Activated naive CD4-positive, alpha-beta T cell treated with anti-CD3 and anti-CD28 coated beads, Interleukin-2, amount 10 ng/mL, durations not matched to agents 7 days and 5 days (primary cell): ENCODE measurements around the gene GRIN2C.

Experiments used
- CTCF ChIA-PET: fragments of 350-600 bp; sonication (Branson Sonifier 250); formaldehyde crosslinking; loops from one replicate; lab custom pipeline; 2021; ENCODE audit warnings: antibody characterized with exemption; lab: Charles Lee
- DNase-seq: peaks from one replicate; pipeline ENCODE4 v3.0.0-alpha.2; 2020
- H3K27ac Mint-ChIP-seq: one replicate; pipeline ENCODE4 v1.8.0; 2021; ENCODE audit warnings: mild to moderate bottlenecking, moderate library complexity, mixed read lengths
- H3K27me3 Mint-ChIP-seq: one replicate; pipeline ENCODE4 v1.8.0; 2021; ENCODE audit warnings: mild to moderate bottlenecking, mixed read lengths
- H3K36me3 Mint-ChIP-seq: one replicate; pipeline ENCODE4 v1.8.0; 2021; ENCODE audit warnings: mixed read lengths
- H3K4me1 Mint-ChIP-seq: one replicate; pipeline ENCODE4 v1.8.0; 2021; ENCODE audit warnings: mixed read lengths
- H3K4me3 Mint-ChIP-seq: one replicate; pipeline ENCODE4 v1.8.0; 2021; ENCODE audit warnings: mild to moderate bottlenecking, moderate library complexity, mixed read lengths
- H3K9me3 Mint-ChIP-seq: one replicate; pipeline ENCODE4 v1.8.0; 2021; ENCODE audit warnings: mixed read lengths

Gene GRIN2C

DNA sequence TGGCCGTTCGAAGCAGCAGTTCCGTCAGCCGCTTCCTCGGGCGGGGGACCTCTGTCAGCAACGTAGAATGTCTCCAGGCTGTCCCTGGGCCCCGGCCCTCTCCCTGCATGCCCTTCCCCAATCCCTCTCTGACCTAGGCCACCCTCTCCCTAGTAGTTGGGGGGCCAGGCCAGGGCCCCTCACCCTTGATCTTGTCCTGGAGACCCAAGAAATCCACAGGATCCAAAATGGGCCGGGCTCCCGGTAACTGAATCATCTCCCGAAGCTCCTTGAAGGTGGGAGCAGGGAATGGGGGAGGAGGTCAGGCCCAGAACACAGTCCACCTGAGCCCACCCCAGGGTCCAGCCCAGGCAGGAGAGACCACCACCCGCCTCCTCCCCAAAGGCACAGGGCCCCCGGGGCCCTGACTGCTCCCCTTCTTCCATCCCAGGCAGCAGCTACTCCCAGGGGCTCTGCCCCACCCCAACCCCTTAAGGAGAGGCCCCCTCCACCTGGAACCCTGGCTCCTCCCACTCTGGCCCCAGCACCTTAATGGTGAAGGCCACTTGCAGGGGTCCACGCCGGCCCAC is 4.7 kb upstream of the GRIN2C start:
- Mint-ChIP-seq H3K27ac (no peak overlapping the region), H3K27me3 (peaks cover 48% of the 10 kb centered on the region), H3K36me3 (peaks cover 19% of the 10 kb centered on the region), H3K9me3 (no peaks in the 10 kb centered on the region), H3K4me1 (peaks cover 18% of the 10 kb centered on the region), H3K4me3 (no peak overlapping the region)
- CTCF ChIA-PET: interaction anchor here (0.8 to 13.6 kb wide), 14 partner anchors 8 to 208 kb away, joined by 3 to 184 read pairs (median 5); partner anchors contain the start of gene FDXR
- DNase-seq: no peak

DNA sequence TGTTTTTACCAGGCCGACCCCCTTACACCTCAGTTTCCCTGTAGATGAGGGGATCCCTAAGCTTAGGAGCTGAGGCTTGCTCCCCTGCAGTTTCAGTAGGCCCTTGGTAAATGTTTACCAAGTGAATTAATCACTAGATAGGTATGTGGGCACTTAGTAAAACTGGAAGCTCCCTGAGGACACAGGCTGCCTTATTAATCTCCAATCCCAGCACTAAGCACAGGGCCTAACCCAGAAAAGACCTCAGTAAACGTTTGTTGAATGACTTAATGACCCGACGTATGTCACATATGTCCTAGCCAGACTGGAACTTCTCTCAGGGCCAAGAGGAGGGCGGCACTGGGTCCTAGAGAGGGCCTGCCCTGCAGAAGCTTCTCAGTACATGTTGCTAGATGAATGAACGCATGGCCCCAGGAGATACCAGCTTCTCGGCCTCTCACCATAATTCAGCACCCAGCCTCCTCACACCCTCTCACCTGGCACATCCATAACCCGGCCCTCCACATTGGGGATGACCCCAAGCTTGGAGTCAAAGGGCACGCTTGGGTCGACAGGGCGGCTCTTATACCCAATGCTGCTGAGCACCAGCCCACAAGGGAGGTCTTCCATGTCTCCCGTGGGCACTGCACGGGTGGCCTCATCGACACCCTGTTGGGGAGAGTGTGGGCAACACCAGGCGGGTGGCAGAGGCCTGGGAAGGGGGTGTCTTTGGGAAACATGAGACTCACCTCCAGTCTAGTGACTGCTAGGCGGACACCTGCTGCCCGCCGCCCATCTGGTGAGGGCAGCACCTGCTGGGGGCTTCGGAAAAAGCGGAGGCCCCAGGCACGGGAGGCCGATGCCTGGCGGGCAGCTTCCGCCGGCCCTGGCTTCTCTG is 4.0 kb upstream of the GRIN2C start:
- CTCF ChIA-PET: interaction anchor here (0.8 to 13.6 kb wide), 17 partner anchors 8 to 207 kb away, joined by 3 to 184 read pairs (median 4); partner anchors contain the start of gene FDXR
- Mint-ChIP-seq H3K36me3 (peaks cover 19% of the 10 kb centered on the region), H3K27me3 (peaks cover 55% of the 10 kb centered on the region), H3K4me1 (peaks cover 23% of the 10 kb centered on the region), H3K4me3 (no peak overlapping the region), H3K27ac (no peak overlapping the region), H3K9me3 (no peaks in the 10 kb centered on the region)
- no peak for DNase-seq

DNA sequence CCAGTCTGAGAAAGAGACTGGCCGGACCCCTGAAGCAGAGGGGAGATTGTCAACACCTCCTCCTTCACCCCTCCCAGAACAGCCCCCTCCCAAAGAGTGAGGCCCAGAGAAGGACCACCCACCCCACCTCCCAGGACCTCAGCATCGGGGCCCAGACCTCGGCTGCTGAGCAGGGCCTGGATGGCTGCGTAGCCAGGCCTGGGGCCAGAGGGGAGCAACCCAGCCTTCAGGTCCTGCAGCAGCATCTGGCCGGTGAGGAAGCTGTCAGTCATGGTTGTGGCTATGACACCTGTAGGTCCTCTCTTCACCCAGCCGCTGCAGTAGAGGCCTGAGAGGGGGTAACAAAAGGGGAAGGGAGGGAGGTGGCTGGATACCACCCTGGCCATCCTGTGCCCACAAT is 3.2 kb upstream of the GRIN2C start:
- no peak for DNase-seq
- Mint-ChIP-seq H3K4me3 (no peak overlapping the region), H3K36me3 (peaks cover 19% of the 10 kb centered on the region), H3K27me3 (peaks cover 63% of the 10 kb centered on the region), H3K9me3 (no peaks in the 10 kb centered on the region), H3K27ac (no peak overlapping the region), H3K4me1 (peaks cover 23% of the 10 kb centered on the region)
- CTCF ChIA-PET: interaction anchor here (0.8 to 13.6 kb wide), 24 partner anchors 9 to 228 kb away, joined by 3 to 184 read pairs (median 5); partner anchors contain the start of gene FDXR

- H3K4me3 Mint-ChIP-seq: no peak overlapping the region
- peaks cover 19% of the 10 kb centered on the region for H3K36me3 Mint-ChIP-seq
- DNase-seq: peak; percentile 78
- no peaks in the 10 kb centered on the region for H3K9me3 Mint-ChIP-seq
- CTCF ChIA-PET: interaction anchor here (0.7 to 13.6 kb wide), 28 partner anchors 8 to 228 kb away, joined by 3 to 184 read pairs (median 4); partner anchors contain the start of gene FDXR
- H3K27ac Mint-ChIP-seq: no peak overlapping the region
- H3K27me3 Mint-ChIP-seq: peaks cover 69% of the 10 kb centered on the region
- H3K4me1 Mint-ChIP-seq: peaks cover 22% of the 10 kb centered on the region
These were observed 2.6 kb upstream of the GRIN2C start for GRCh38 chr17:74862108-74862901.

DNA sequence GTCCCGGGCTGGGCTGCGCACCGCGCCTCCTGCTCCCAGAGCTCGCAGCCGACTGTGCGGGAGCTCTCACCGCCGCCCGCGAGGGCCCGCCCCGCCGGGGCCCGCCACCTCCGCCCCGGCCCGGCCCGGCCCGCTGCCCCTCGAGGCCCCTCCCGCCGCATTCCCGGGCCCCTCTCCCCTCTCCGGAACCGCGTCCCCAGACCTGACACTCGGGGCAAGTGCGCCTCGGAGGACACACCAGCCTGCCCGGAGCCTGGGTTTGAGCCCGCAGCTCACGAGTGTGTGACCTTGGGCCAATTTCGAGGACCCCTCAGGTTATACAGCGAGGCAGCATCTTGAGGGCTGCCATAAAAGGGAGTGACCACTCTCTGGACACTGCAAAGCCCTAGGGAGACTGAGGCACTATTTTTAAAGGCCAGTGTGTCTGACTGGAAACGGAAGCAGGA is 2.0 kb upstream of the GRIN2C start:
- Mint-ChIP-seq H3K27ac (no peak overlapping the region), H3K4me3 (no peak overlapping the region), H3K4me1 (peaks cover 21% of the 10 kb centered on the region), H3K9me3 (no peaks in the 10 kb centered on the region), H3K36me3 (peaks cover 19% of the 10 kb centered on the region), H3K27me3 (peaks cover 75% of the 10 kb centered on the region)
- CTCF ChIA-PET: interaction anchor here (0.7 to 13.6 kb wide), 23 partner anchors 8 to 227 kb away, joined by 3 to 184 read pairs (median 5); partner anchors contain the start of gene FDXR
- DNase-seq: no peak

- Mint-ChIP-seq H3K4me3 (no peak overlapping the region), H3K9me3 (no peaks in the 10 kb centered on the region), H3K36me3 (peaks cover 19% of the 10 kb centered on the region), H3K27ac (no peak overlapping the region), H3K27me3 (peaks cover 81% of the 10 kb centered on the region), H3K4me1 (peaks cover 21% of the 10 kb centered on the region)
- CTCF ChIA-PET: interaction anchor here (0.6 to 13.6 kb wide), 15 partner anchors 9 to 204 kb away, joined by 3 to 184 read pairs (median 8); partner anchors contain the start of gene FDXR
- DNase-seq: no peak
These were observed 1.4 kb upstream of the GRIN2C start for GRCh38 chr17:74860872-74861661.

- Mint-ChIP-seq H3K36me3 (peaks cover 19% of the 10 kb centered on the region), H3K27me3 (peaks cover 89% of the 10 kb centered on the region), H3K27ac (no peak overlapping the region), H3K4me3 (peak overlapping the region; percentile 7), H3K9me3 (no peaks in the 10 kb centered on the region), H3K4me1 (peaks cover 21% of the 10 kb centered on the region)
- CTCF ChIA-PET: interaction anchor here (0.6 to 13.6 kb wide), 7 partner anchors 10 to 203 kb away, joined by 3 to 184 read pairs (median 3); partner anchors contain the start of gene FDXR
- peak; percentile 47 for DNase-seq
These were observed 665 bp upstream of the GRIN2C start for GRCh38 chr17:74860229-74860871.

- H3K4me3 Mint-ChIP-seq: peak overlapping the region; percentile 40
- peaks cover 100% of the 10 kb centered on the region for H3K27me3 Mint-ChIP-seq
- H3K4me1 Mint-ChIP-seq: peaks cover 18% of the 10 kb centered on the region
- H3K9me3 Mint-ChIP-seq: no peaks in the 10 kb centered on the region
- DNase-seq: no peak
- CTCF ChIA-PET: interaction anchor here (1.0 to 13.6 kb wide), 3 partner anchors 16 to 114 kb away, joined by 4 to 184 read pairs (median 8); no protein-coding TSS in a partner anchor
- H3K27ac Mint-ChIP-seq: no peak overlapping the region
- peaks cover 12% of the 10 kb centered on the region for H3K36me3 Mint-ChIP-seq
These were observed 820 bp downstream of the GRIN2C start for GRCh38 chr17:74858672-74859458.

DNA sequence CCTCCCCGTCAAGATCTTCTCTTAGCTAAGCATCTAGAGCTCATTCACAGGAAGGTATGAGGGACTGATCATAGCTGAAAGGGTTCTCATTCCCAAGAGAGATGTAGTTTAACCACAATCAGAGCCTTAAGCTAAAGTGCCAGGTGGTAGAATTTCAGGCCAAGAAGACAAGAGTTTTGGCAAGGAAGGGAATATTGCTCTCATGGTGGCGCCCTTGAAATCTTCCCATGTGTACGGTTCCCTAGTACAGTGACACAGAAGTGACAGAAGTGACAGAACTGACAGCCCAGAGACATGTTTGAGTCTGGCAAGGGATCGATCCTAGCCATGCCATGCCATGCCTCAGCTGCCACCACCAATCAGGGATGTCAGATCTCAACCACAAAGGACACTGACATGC is 2.5 kb downstream of the GRIN2C start:
- no peak overlapping the region for H3K27ac Mint-ChIP-seq
- peaks cover 4% of the 10 kb centered on the region for H3K36me3 Mint-ChIP-seq
- CTCF ChIA-PET: interaction anchor here (1.4 to 13.6 kb wide), 3 partner anchors 11 to 200 kb away, joined by 3 to 184 read pairs (median 5); no protein-coding TSS in a partner anchor

GRCh38 chr17:74856112-74856511 is 3.6 kb downstream of the GRIN2C start:
- Mint-ChIP-seq H3K4me1 (peaks cover 21% of the 10 kb centered on the region), H3K27me3 (peaks cover 96% of the 10 kb centered on the region)

More for the DNA sequence above, 2.5 kb downstream of the GRIN2C start:
- H3K9me3 Mint-ChIP-seq: no peaks in the 10 kb centered on the region
- no peak overlapping the region for H3K4me3 Mint-ChIP-seq
- no peak for DNase-seq
- H3K27me3 Mint-ChIP-seq: peaks cover 99% of the 10 kb centered on the region
- H3K4me1 Mint-ChIP-seq: peaks cover 26% of the 10 kb centered on the region

GRCh38 chr17:74855323-74855722 is 4.4 kb downstream of the GRIN2C start:
- Mint-ChIP-seq H3K4me3 (no peak overlapping the region), H3K9me3 (no peaks in the 10 kb centered on the region), H3K4me1 (peaks cover 21% of the 10 kb centered on the region), H3K36me3 (no peaks in the 10 kb centered on the region), H3K27me3 (peaks cover 96% of the 10 kb centered on the region), H3K27ac (no peak overlapping the region)
- no peak for DNase-seq
- CTCF ChIA-PET: interaction anchor here (1.4 to 13.6 kb wide), 2 partner anchors 10 to 63 kb away, joined by 5 to 184 read pairs; no protein-coding TSS in a partner anchor

More at GRCh38 chr17:74856112-74856511, 3.6 kb downstream of the GRIN2C start:
- no peak for DNase-seq
- Mint-ChIP-seq H3K27ac (no peak overlapping the region), H3K9me3 (no peaks in the 10 kb centered on the region), H3K4me3 (no peak overlapping the region), H3K36me3 (no peaks in the 10 kb centered on the region)
- CTCF ChIA-PET: interaction anchor here (1.4 to 13.6 kb wide), 4 partner anchors 9 to 199 kb away, joined by 3 to 184 read pairs (median 5); no protein-coding TSS in a partner anchor
